AG04450 (cell line): ENCODE data around the gene APCDD1L. TPM values are rescaled to one million over a fixed set of nuclear protein-coding genes. Genes with fewer than 3 reads are reported as not detected.
"Not testable (repeated sequence)": the region's sequence is repeated elsewhere in the genome, so short reads cannot be mapped to it uniquely, and the experiment has no call there.

Experiments used
- CTCF ChIA-PET: fragments of 300-600, 350-600 bp; formaldehyde crosslinking; extraction: SDS; loops from one replicate; lab custom pipeline; 2022; ENCODE audit warnings: antibody characterized with exemption, inconsistent platforms; lab: Charles Lee
- POLR2A ChIA-PET: fragments of 350-600 bp; formaldehyde crosslinking; extraction: SDS; loops from one replicate; lab custom pipeline; 2021; ENCODE audit warnings: antibody characterized with exemption, inconsistent platforms; lab: Yijun Ruan, JAX
- DNase-seq: peaks from one replicate; pipeline ENCODE4 v3.0.0-alpha.2; 2011; ENCODE audit warnings: low read depth, low spot score
- H3K27ac ChIP-seq: one replicate; pipeline ENCODE4 v1.5.1; 2012; ENCODE audit warnings: low read depth, low read length, control low read depth
- H3K27me3 ChIP-seq: one replicate; pipeline ENCODE4 v1.6.0; 2012; ENCODE audit warnings: low read length; ENCODE audit not compliant: control insufficient read depth, insufficient read depth
- H3K4me3 ChIP-seq: 2 replicates; pipeline ENCODE4 v1.5.1; 2011; ENCODE audit warnings: mild to moderate bottlenecking, low read depth, low read length, control low read depth
- H3K9me3 ChIP-seq: 2 replicates; pipeline ENCODE4 v1.5.1; 2012; ENCODE audit warnings: low read length; ENCODE audit not compliant: control insufficient read depth, insufficient read depth
- CTCF ChIP-seq: IDR thresholded peaks from 2 replicates; pipeline ENCODE4 v1.5.1; 2011; ENCODE audit warnings: low read depth, low read length, control low read depth, inconsistent platforms
- polyA plus RNA-seq: library from polyadenylated mRNA; depleted of rRNA; stranded (reverse); fragments of >200 nt; gene quantifications from 2 replicates; pipeline ENCODE4 v1.2.3, GENCODE V29; 2011; rRNA removed

APCDD1L gene
- polyA plus RNA-seq, 1 experiment, result 8.6 TPM

GRCh38 chr20:58416835-58417234 lies 98.4 kb downstream of the APCDD1L start:
- ChIA-PET POLR2A (no interaction called here), CTCF (no interaction called here)
- H3K27ac ChIP-seq, result no peak overlapping the region
- DNase-seq, result no peak
- TF ChIP-seq CTCF, result no peak
- H3K27me3 ChIP-seq, result no peaks in the 10 kb centered on the region
- no peak overlapping the region for H3K4me3 ChIP-seq
- no peaks in the 10 kb centered on the region; the same call in 1 of the 2 replicates for H3K9me3 ChIP-seq

- Histone ChIP-seq H3K27me3 (no peaks in the 10 kb centered on the region), H3K27ac (no peak overlapping the region), H3K9me3 (no peaks in the 10 kb centered on the region; the same call in 1 of the 2 replicates), H3K4me3 (no peak overlapping the region)
- no peak for TF ChIP-seq CTCF
- no peak for DNase-seq
- ChIA-PET CTCF (no interaction called here), POLR2A (no interaction called here)
These were observed 99.1 kb downstream of the APCDD1L start for GRCh38 chr20:58416057-58416456.

- H3K27ac ChIP-seq, DNase-seq, POLR2A ChIA-PET, H3K4me3 ChIP-seq, H3K27me3 ChIP-seq, CTCF ChIA-PET, H3K9me3 ChIP-seq: not testable (repeated sequence)
These were observed 100.4 kb downstream of the APCDD1L start for GRCh38 chr20:58414786-58415185.

GRCh38 chr20:58414216-58414615 lies 101.0 kb downstream of the APCDD1L start:
- H3K27ac ChIP-seq, DNase-seq, H3K9me3 ChIP-seq, CTCF ChIA-PET, H3K4me3 ChIP-seq, POLR2A ChIA-PET, H3K27me3 ChIP-seq: not testable (repeated sequence)

Other genes with a start within 250 kb of the APCDD1L start
- 11.7 and 14.9 TPM in 2 replicates for gene RAB22A, start 205.7 kb downstream of the APCDD1L start, polyA plus RNA-seq
- 36.3 and 43.8 TPM in 2 replicates for gene VAPB, start 126.2 kb downstream of the APCDD1L start, polyA plus RNA-seq
- gene STX16, start 135.9 kb upstream of the APCDD1L start, polyA plus RNA-seq, result 43.8 and 51.9 TPM in 2 replicates
- 3.6 and 5.1 TPM in 2 replicates for gene NPEPL1, start 177.4 kb upstream of the APCDD1L start, polyA plus RNA-seq